ENCODE results near the gene VAPA. TPM values are rescaled to one million over a fixed set of nuclear protein-coding genes. Genes with fewer than 3 reads are reported as not detected.

Gene VAPA
- total RNA-seq, 4 donors from 2014 or later, result 276 to 386 (median 317) TPM

- 78 to 80% methylated on average over 1 of the region's 1 CpG for WGBS, 2 donors (ENCODE audit: low coverage in 1 of 2)
- ATAC-seq, result no peak
- H3K27me3 ChIP-seq, result no peaks in the 10 kb centered on the region
- H3K4me3 ChIP-seq, result no peak overlapping the region
- TF ChIP-seq POLR2AphosphoS5 (IDR thresholded peaks at IDR 0.05), result no peak
- no peak for TF ChIP-seq EP300 (IDR thresholded peaks at IDR 0.05)
- no peak for TF ChIP-seq CTCF (IDR thresholded peaks at IDR 0.05)
- no peak for TF ChIP-seq POLR2A (IDR thresholded peaks at IDR 0.05)
- H3K36me3 ChIP-seq, result peaks cover 0 to 76% of the 10 kb centered on the region in 2 donors
- peaks cover 0 to 41% (median 3%) of the 10 kb centered on the region in 3 donors for H3K4me1 ChIP-seq
- no peak overlapping the region for H3K27ac ChIP-seq
- no peaks in the 10 kb centered on the region for H3K9me3 ChIP-seq
Observed at GRCh38 chr18:9952633-9953416, 39.0 kb downstream of the VAPA start.

- no peak for TF ChIP-seq POLR2A (IDR thresholded peaks at IDR 0.05)
- no peak for TF ChIP-seq POLR2AphosphoS5 (IDR thresholded peaks at IDR 0.05)
- no peak for TF ChIP-seq EP300 (IDR thresholded peaks at IDR 0.05)
- no peak for TF ChIP-seq CTCF (IDR thresholded peaks at IDR 0.05)
- peaks cover 0 to 31% of the 10 kb centered on the region in 2 donors for H3K36me3 ChIP-seq
- no peaks in the 10 kb centered on the region for H3K27me3 ChIP-seq
- no peaks in the 10 kb centered on the region for H3K9me3 ChIP-seq
- H3K4me1 ChIP-seq, result peaks cover 0 to 10% (median 0%) of the 10 kb centered on the region in 3 donors
- no peak overlapping the region for H3K4me3 ChIP-seq
- no peak overlapping the region for H3K27ac ChIP-seq
- no peak for ATAC-seq
- WGBS, 2 donors (ENCODE audit: low coverage in 1 of 2), result 91 to 95% methylated on average over 4 of the region's 4 CpGs
Observed at GRCh38 chr18:9958861-9959399, 45.1 kb downstream of the VAPA start.

- 52% methylated on average over 1 of the region's 1 CpG; no CpG with 5 or more reads in 1 of the 2 donors for WGBS, 2 donors (ENCODE audit: low coverage in 1 of 2)
- no peak overlapping the region for H3K27ac ChIP-seq
Observed at GRCh38 chr18:9959564-9959963, 45.7 kb downstream of the VAPA start.

GRCh38 chr18:9960258-9960904 is 46.6 kb downstream of the VAPA start:
- no peak for ATAC-seq
- no peaks in the 10 kb centered on the region for H3K27me3 ChIP-seq
- no peaks in the 10 kb centered on the region for H3K9me3 ChIP-seq
- peaks cover 0 to 10% (median 0%) of the 10 kb centered on the region in 3 donors for H3K4me1 ChIP-seq
- no peak overlapping the region for H3K27ac ChIP-seq
- TF ChIP-seq CTCF (IDR thresholded peaks at IDR 0.05), result no peak
- no peak for TF ChIP-seq POLR2A (IDR thresholded peaks at IDR 0.05)
- no peak for TF ChIP-seq POLR2AphosphoS5 (IDR thresholded peaks at IDR 0.05)
- no peak for TF ChIP-seq EP300 (IDR thresholded peaks at IDR 0.05)
- H3K4me3 ChIP-seq, result no peak overlapping the region
- WGBS, 2 donors (ENCODE audit: low coverage in 1 of 2), result 59 to 65% methylated on average over 6 to 7 of the region's 7 CpGs
- H3K36me3 ChIP-seq, result peaks cover 0 to 16% of the 10 kb centered on the region in 2 donors

More at GRCh38 chr18:9959564-9959963, 45.7 kb downstream of the VAPA start:
- Histone ChIP-seq H3K4me1 (peaks cover 0 to 10% (median 0%) of the 10 kb centered on the region in 3 donors), H3K27me3 (no peaks in the 10 kb centered on the region), H3K4me3 (no peak overlapping the region), H3K9me3 (no peaks in the 10 kb centered on the region), H3K36me3 (peaks cover 0 to 24% of the 10 kb centered on the region in 2 donors)
- no peak for TF ChIP-seq CTCF (IDR thresholded peaks at IDR 0.05)
- TF ChIP-seq EP300 (IDR thresholded peaks at IDR 0.05), result no peak
- no peak for TF ChIP-seq POLR2AphosphoS5 (IDR thresholded peaks at IDR 0.05)
- no peak for TF ChIP-seq POLR2A (IDR thresholded peaks at IDR 0.05)
- no peak for ATAC-seq

All from gastroesophageal sphincter (tissue), 4 donors.